ENCODE data around the gene KLK15. TPM values are rescaled to one million over a fixed set of nuclear protein-coding genes. Genes with fewer than 3 reads are reported as not detected.

Gene KLK15
- total RNA-seq, result not detected in 2 replicates

GRCh38 chr19:50833117-50833801 lies at the start of gene KLK15:
TSS of gene KLK15 (minus strand) at chr19:50833574. CDS start at chr19:50831492, 2,082 bp downstream.

GRCh38 chr19:50873056-50873455 lies 39.7 kb upstream of the KLK15 start, which contains the start of gene KLK2:
TSS of gene KLK2 (plus strand) at chr19:50873439. CDS start at chr19:50873474, 35 bp downstream.

GRCh38 chr19:50854636-50855410 lies 21.4 kb upstream of the KLK15 start, which contains the start of gene KLK3:
TSS of gene KLK3 (plus strand) at chr19:50854915. CDS start at chr19:50854956, 41 bp downstream.

GRCh38 chr19:50823389-50824042 lies 9.9 kb downstream of the KLK15 start, which contains the start of gene KLK1:
TSS of gene KLK1 (minus strand) at chr19:50823787. CDS start at chr19:50823748, 39 bp downstream.

GRCh38 chr19:50790396-50790795 lies 43.0 kb downstream of the KLK15 start, which contains the start of gene ACP4:
TSS of gene ACP4 (plus strand) at chr19:50790415. CDS start at chr19:50790415, 0 bp downstream.

Other genes with a start within 250 kb of the KLK15 start
- gene SYT3, start 193.7 kb downstream of the KLK15 start, total RNA-seq, result 0.12 and 0.13 TPM in 2 replicates
- 0.53 and 0.62 TPM in 2 replicates for gene C19orf81, start 184.1 kb downstream of the KLK15 start, total RNA-seq
- 2.1 and 5.7 TPM in 2 replicates for gene SHANK1, start 113.8 kb downstream of the KLK15 start, total RNA-seq
- 26.0 and 68.1 TPM in 2 replicates for gene CLEC11A, start 110.2 kb downstream of the KLK15 start, total RNA-seq
- gene GPR32, start 63.1 kb downstream of the KLK15 start, total RNA-seq, result not detected in 2 replicates
- not detected in 2 replicates for gene ACP4, start 43.2 kb downstream of the KLK15 start, total RNA-seq
- not detected in 2 replicates for gene KLK1, start 9.8 kb downstream of the KLK15 start, total RNA-seq
- gene KLK3, start 21.3 kb upstream of the KLK15 start, total RNA-seq, result not detected in 2 replicates
- not detected in 2 replicates for gene KLK2, start 39.9 kb upstream of the KLK15 start, total RNA-seq
- gene KLK4, start 77.8 kb upstream of the KLK15 start, total RNA-seq, result not detected in 2 replicates
- gene KLK5, start 119.5 kb upstream of the KLK15 start, total RNA-seq, result not detected in 2 replicates
- not detected in 2 replicates for gene KLK6, start 136.0 kb upstream of the KLK15 start, total RNA-seq
- not detected in 2 replicates for gene KLK7, start 150.3 kb upstream of the KLK15 start, total RNA-seq
- not detected in 2 replicates for gene KLK8, start 168.0 kb upstream of the KLK15 start, total RNA-seq
- not detected in 2 replicates for gene KLK10, start 186.1 kb upstream of the KLK15 start, total RNA-seq
- gene KLK11, start 193.0 kb upstream of the KLK15 start, total RNA-seq, result not detected in 2 replicates
- gene KLK12, start 201.4 kb upstream of the KLK15 start, total RNA-seq, result not detected in 2 replicates
- gene KLK13, start 231.5 kb upstream of the KLK15 start, total RNA-seq, result not detected in 2 replicates
- not detected in 2 replicates for gene KLK14, start 249.3 kb upstream of the KLK15 start, total RNA-seq